ENCODE results near the gene EPS8L3. TPM values are rescaled to one million over a fixed set of nuclear protein-coding genes. Genes with fewer than 3 reads are reported as not detected.
A peak's percentile ranks its signal among the peaks of the same experiment; 100 is the strongest.

Gene EPS8L3
- total and polyA plus RNA-seq, 9 of the 15 experiments (the other 6 are each of a cell fraction or from before 2014, with no cell fraction given) = 0.09 to 0.42 (median 0.14) TPM; not detected in 5

- TF ChIP-seq, protein P1, sequence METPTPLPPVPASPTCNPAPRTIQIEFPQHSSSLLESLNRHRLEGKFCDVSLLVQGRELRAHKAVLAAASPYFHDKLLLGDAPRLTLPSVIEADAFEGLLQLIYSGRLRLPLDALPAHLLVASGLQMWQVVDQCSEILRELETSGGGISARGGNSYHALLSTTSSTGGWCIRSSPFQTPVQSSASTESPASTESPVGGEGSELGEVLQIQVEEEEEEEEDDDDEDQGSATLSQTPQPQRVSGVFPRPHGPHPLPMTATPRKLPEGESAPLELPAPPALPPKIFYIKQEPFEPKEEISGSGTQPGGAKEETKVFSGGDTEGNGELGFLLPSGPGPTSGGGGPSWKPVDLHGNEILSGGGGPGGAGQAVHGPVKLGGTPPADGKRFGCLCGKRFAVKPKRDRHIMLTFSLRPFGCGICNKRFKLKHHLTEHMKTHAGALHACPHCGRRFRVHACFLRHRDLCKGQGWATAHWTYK (CRISPR knock-in tag; IDR thresholded peaks at IDR 0.05) = 0 out of 2 replicates have a peak, but pooled peaks have one; percentile 36
- TF ChIP-seq ZNF699 (CRISPR knock-in tag; IDR thresholded peaks at IDR 0.05; ENCODE audit: insufficient replicate concordance) = no peak
- no peak for TF ChIP-seq IFI16 (CRISPR knock-in tag; IDR thresholded peaks at IDR 0.05)
- no peak for TF ChIP-seq RBM22 (IDR thresholded peaks at IDR 0.05; ENCODE audit: low read depth, low read length, poor library complexity, severe bottlenecking)
- TF ChIP-seq THRAP3 (IDR thresholded peaks at IDR 0.05; ENCODE audit: borderline replicate concordance) = no peak
- 0 out of 4 replicates have a peak, but pooled peaks of 1 of the 2 experiments have one; percentile 41 for TF ChIP-seq KDM1A (IDR thresholded peaks at IDR 0.05)
- TF ChIP-seq TAF9B (IDR thresholded peaks at IDR 0.05; ENCODE audit: partially characterized antibody) = no peak
- no peak for TF ChIP-seq PCBP1 (IDR thresholded peaks at IDR 0.05; ENCODE audit: low read depth, low read length, poor library complexity, severe bottlenecking)
- TF ChIP-seq, protein P2, sequence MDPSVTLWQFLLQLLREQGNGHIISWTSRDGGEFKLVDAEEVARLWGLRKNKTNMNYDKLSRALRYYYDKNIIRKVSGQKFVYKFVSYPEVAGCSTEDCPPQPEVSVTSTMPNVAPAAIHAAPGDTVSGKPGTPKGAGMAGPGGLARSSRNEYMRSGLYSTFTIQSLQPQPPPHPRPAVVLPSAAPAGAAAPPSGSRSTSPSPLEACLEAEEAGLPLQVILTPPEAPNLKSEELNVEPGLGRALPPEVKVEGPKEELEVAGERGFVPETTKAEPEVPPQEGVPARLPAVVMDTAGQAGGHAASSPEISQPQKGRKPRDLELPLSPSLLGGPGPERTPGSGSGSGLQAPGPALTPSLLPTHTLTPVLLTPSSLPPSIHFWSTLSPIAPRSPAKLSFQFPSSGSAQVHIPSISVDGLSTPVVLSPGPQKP (CRISPR knock-in tag; IDR thresholded peaks at IDR 0.05) = no peak
- TF ChIP-seq DMBX1 (CRISPR knock-in tag; IDR thresholded peaks at IDR 0.05; ENCODE audit: borderline replicate concordance) = no peak
- TF ChIP-seq ZNF347 (CRISPR knock-in tag; IDR thresholded peaks at IDR 0.05; ENCODE audit: low read depth) = no peak
- no peak for TF ChIP-seq KHSRP (IDR thresholded peaks at IDR 0.05)
- TF ChIP-seq SNIP1 (IDR thresholded peaks at IDR 0.05; ENCODE audit: low read depth) = no peak
- TF ChIP-seq NR2F6 (CRISPR knock-in tag; IDR thresholded peaks at IDR 0.05) = no peak
- TF ChIP-seq ATF2 (CRISPR knock-in tag; IDR thresholded peaks at IDR 0.05) = no peak
- TF ChIP-seq MCM7 (IDR thresholded peaks at IDR 0.05) = no peak
- no peak for TF ChIP-seq ZNF121 (CRISPR knock-in tag; conservative IDR thresholded peaks at IDR 0.05)
- no peak for TF ChIP-seq ZBTB43 (CRISPR knock-in tag; IDR thresholded peaks at IDR 0.05)
- TF ChIP-seq NCOA2 (IDR thresholded peaks at IDR 0.05; ENCODE audit: partially characterized antibody in 2 of 2) = no peak
- TF ChIP-seq U2AF2 (optimal IDR thresholded peaks at IDR 0.05; ENCODE audit: low read depth, low read length) = no peak
- no peak for TF ChIP-seq RUNX1 (IDR thresholded peaks at IDR 0.05; ENCODE audit: low read depth)
- peak in 1 of 3 experiments; percentile 83 for TF ChIP-seq YY1 (IDR thresholded peaks at IDR 0.05; ENCODE audit: borderline replicate concordance in 1 of 3, control insufficient read depth in 1 of 3, extremely low read depth in 1 of 3, insufficient read depth in 3 of 3, insufficient read length in 1 of 3, insufficient replicate concordance in 2 of 3, low read depth in 1 of 3, low read length in 2 of 3)
- TF ChIP-seq NCOA6 (IDR thresholded peaks at IDR 0.05) = no peak
Measured at GRCh38 chr1:109793486-109794318, 30.0 kb upstream of the EPS8L3 start (continued).
